SH-SY5Y (cell line): ENCODE measurements around the gene NANP.

Experiments used
- GATA2 ChIP-seq: IDR thresholded peaks from 2 replicates; pipeline ENCODE4 v1.6.1; 2011; ENCODE audit warnings: mild to moderate bottlenecking, low read depth, low read length
- GATA3 ChIP-seq: IDR thresholded peaks from 2 replicates; pipeline ENCODE4 v1.6.1; 2011; ENCODE audit warnings: low read depth, mild to moderate bottlenecking, low read length, moderate library complexity

- TF ChIP-seq GATA3 (no peak), GATA2 (no peak)
Measured at GRCh38 chr20:25574411-25574810, 49.4 kb downstream of the NANP start.
